HepG2 (cell line): Measurements from ENCODE around the gene TOMM6. TPM values are rescaled to one million over a fixed set of nuclear protein-coding genes. Genes with fewer than 3 reads are reported as not detected.

Experiments used
- BORCS8-MEF2B ChIP-seq: sonication (generic); formaldehyde crosslinking; IDR thresholded peaks from 2 replicates; pipeline ENCODE4 v1.8.0; 2022; ENCODE audit warnings: mild to moderate bottlenecking, missing genetic modification reagents
- BRD4 ChIP-seq: sonication (generic); formaldehyde crosslinking; IDR thresholded peaks from 2 replicates; pipeline ENCODE4 v1.4.0; 2020; ENCODE audit warnings: missing genetic modification reagents
- SATB2 ChIP-seq: sonication (generic); formaldehyde crosslinking; IDR thresholded peaks from 2 replicates; pipeline ENCODE4 v1.5.0; 2020; ENCODE audit warnings: missing genetic modification reagents
- STAG1 ChIP-seq: sonication (generic); formaldehyde crosslinking; IDR thresholded peaks from 2 replicates; pipeline ENCODE4 v1.4.0; 2020; ENCODE audit warnings: missing genetic modification reagents
- ZBTB21 ChIP-seq: sonication (generic); formaldehyde crosslinking; IDR thresholded peaks from 2 replicates; pipeline ENCODE4 v1.4.0; 2020; ENCODE audit warnings: missing genetic modification reagents
- ZNF280D ChIP-seq: sonication (generic); formaldehyde crosslinking; IDR thresholded peaks from 2 replicates; pipeline ENCODE4 v1.5.1; 2020; ENCODE audit warnings: mild to moderate bottlenecking, missing genetic modification reagents
- polyA plus RNA-seq, 8 experiments: library from polyadenylated mRNA; depleted of rRNA in 3 of 8; stranded (reverse) in 7 of 8; unstranded in 1 of 8; fragments of >200 nt; fragmentation: Illumina TruSeq in 4 of 8; extraction: Trizol in 4 of 8; gene quantifications; 2 replicates each; pipeline versions ENCODE4 v1.2.1 to v1.2.3, GENCODE V29; 2011 to 2016; ENCODE audit warnings: low read depth in 4 of 8, missing spikeins in 1 of 8, mixed read lengths in 1 of 8; ENCODE audit not compliant: insufficient read depth in 1 of 8
- total RNA-seq, 5 experiments: library from RNA; depleted of rRNA; stranded (reverse); fragments of >200 nt; fragmentation: Illumina TruSeq; extraction: Trizol; gene quantifications; 2 replicates each; pipeline ENCODE4 v1.2.3, GENCODE V29; 2016; ENCODE audit warnings: low read depth in 1 of 5
- TF ChIP-seq, protein P1 (sequence below): sonication (generic); formaldehyde crosslinking; IDR thresholded peaks from 2 replicates; pipeline ENCODE4 v1.5.0; 2020; ENCODE audit warnings: missing genetic modification reagents, mild to moderate bottlenecking, borderline replicate concordance
- TF ChIP-seq, protein P2 (sequence below): sonication (generic); formaldehyde crosslinking; IDR thresholded peaks from 2 replicates; pipeline ENCODE4 v1.5.1; 2020; ENCODE audit warnings: missing genetic modification reagents, mild to moderate bottlenecking, borderline replicate concordance
- TF ChIP-seq, protein P3 (sequence below): sonication (generic); IDR thresholded peaks from 2 replicates; pipeline ENCODE4 v1.6.1; 2016; ENCODE audit warnings: low read depth, borderline replicate concordance
- TF ChIP-seq, protein P4 (sequence below): sonication (generic); formaldehyde crosslinking; IDR thresholded peaks from 2 replicates; pipeline ENCODE4 v1.4.0; 2020; ENCODE audit warnings: missing genetic modification reagents
- TF ChIP-seq, protein P5 (sequence below): sonication (generic); formaldehyde crosslinking; IDR thresholded peaks from 2 replicates; pipeline ENCODE4 v1.4.0; 2020; ENCODE audit warnings: mild to moderate bottlenecking, missing genetic modification reagents
- TF ChIP-seq, protein P6 (sequence below): sonication (generic); formaldehyde crosslinking; IDR thresholded peaks from 2 replicates; pipeline ENCODE4 v1.4.0; 2020; ENCODE audit warnings: missing genetic modification reagents, borderline replicate concordance

The TOMM6 gene
- total and polyA plus RNA-seq, 2 of the 13 experiments (the other 11 are each of a cell fraction or from before 2014, with no cell fraction given): 320 to 321 TPM

DNA sequence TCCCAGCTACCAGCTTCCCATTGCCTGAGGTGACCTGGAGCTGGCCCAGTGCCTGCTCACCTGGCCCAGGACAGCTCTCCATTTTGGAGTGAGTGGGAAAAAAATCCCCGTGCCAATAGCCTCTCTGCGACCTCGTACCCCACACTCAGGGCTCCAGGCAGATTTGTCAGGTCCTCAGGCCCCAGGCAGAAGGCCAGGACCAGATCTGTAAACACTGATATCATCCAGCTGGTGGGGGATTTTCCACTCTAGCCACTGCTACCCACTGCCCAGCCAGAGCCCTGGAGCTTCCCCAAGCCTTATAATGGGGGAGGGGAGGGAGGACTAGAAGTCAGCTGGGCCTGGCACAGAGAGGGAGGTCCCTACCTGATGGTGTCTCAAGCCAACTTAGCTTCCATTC lies 39.0 kb upstream of the TOMM6 start (continued):
- TF ChIP-seq, protein P1, sequence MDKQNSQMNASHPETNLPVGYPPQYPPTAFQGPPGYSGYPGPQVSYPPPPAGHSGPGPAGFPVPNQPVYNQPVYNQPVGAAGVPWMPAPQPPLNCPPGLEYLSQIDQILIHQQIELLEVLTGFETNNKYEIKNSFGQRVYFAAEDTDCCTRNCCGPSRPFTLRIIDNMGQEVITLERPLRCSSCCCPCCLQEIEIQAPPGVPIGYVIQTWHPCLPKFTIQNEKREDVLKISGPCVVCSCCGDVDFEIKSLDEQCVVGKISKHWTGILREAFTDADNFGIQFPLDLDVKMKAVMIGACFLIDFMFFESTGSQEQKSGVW (CRISPR knock-in tag): no peak
- TF ChIP-seq, protein P2, sequence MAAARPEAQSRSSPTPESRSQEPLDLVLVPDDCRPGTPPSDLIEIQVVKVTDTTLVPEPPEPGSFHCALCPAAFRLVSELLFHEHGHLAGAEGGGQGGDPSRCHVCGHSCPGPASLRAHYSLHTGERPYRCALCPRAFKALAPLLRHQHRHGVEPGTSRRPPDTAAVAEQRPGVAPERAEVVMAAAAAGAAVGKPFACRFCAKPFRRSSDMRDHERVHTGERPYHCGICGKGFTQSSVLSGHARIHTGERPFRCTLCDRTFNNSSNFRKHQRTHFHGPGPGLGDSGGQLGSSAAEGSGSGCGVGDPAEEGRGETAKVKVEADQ (CRISPR knock-in tag): no peak
- TF ChIP-seq, protein P3, sequence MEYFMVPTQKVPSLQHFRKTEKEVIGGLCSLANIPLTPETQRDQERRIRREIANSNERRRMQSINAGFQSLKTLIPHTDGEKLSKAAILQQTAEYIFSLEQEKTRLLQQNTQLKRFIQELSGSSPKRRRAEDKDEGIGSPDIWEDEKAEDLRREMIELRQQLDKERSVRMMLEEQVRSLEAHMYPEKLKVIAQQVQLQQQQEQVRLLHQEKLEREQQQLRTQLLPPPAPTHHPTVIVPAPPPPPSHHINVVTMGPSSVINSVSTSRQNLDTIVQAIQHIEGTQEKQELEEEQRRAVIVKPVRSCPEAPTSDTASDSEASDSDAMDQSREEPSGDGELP: peak; percentile 84
- no peak for TF ChIP-seq ZBTB21
- TF ChIP-seq SATB2 (CRISPR knock-in tag): no peak
- TF ChIP-seq, protein P4, sequence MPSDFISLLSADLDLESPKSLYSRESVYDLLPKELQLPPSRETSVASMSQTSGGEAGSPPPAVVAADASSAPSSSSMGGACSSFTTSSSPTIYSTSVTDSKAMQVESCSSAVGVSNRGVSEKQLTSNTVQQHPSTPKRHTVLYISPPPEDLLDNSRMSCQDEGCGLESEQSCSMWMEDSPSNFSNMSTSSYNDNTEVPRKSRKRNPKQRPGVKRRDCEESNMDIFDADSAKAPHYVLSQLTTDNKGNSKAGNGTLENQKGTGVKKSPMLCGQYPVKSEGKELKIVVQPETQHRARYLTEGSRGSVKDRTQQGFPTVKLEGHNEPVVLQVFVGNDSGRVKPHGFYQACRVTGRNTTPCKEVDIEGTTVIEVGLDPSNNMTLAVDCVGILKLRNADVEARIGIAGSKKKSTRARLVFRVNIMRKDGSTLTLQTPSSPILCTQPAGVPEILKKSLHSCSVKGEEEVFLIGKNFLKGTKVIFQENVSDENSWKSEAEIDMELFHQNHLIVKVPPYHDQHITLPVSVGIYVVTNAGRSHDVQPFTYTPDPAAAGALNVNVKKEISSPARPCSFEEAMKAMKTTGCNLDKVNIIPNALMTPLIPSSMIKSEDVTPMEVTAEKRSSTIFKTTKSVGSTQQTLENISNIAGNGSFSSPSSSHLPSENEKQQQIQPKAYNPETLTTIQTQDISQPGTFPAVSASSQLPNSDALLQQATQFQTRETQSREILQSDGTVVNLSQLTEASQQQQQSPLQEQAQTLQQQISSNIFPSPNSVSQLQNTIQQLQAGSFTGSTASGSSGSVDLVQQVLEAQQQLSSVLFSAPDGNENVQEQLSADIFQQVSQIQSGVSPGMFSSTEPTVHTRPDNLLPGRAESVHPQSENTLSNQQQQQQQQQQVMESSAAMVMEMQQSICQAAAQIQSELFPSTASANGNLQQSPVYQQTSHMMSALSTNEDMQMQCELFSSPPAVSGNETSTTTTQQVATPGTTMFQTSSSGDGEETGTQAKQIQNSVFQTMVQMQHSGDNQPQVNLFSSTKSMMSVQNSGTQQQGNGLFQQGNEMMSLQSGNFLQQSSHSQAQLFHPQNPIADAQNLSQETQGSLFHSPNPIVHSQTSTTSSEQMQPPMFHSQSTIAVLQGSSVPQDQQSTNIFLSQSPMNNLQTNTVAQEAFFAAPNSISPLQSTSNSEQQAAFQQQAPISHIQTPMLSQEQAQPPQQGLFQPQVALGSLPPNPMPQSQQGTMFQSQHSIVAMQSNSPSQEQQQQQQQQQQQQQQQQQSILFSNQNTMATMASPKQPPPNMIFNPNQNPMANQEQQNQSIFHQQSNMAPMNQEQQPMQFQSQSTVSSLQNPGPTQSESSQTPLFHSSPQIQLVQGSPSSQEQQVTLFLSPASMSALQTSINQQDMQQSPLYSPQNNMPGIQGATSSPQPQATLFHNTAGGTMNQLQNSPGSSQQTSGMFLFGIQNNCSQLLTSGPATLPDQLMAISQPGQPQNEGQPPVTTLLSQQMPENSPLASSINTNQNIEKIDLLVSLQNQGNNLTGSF (CRISPR knock-in tag): 0 out of 2 replicates have a peak, but pooled peaks have one; percentile 35
- TF ChIP-seq, protein P5, sequence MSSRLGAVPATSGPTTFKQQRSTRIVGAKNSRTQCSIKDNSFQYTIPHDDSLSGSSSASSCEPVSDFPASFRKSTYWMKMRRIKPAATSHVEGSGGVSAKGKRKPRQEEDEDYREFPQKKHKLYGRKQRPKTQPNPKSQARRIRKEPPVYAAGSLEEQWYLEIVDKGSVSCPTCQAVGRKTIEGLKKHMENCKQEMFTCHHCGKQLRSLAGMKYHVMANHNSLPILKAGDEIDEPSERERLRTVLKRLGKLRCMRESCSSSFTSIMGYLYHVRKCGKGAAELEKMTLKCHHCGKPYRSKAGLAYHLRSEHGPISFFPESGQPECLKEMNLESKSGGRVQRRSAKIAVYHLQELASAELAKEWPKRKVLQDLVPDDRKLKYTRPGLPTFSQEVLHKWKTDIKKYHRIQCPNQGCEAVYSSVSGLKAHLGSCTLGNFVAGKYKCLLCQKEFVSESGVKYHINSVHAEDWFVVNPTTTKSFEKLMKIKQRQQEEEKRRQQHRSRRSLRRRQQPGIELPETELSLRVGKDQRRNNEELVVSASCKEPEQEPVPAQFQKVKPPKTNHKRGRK (CRISPR knock-in tag): no peak
- no peak for TF ChIP-seq STAG1 (CRISPR knock-in tag)
- no peak for TF ChIP-seq ZNF280D
- TF ChIP-seq, protein P6, sequence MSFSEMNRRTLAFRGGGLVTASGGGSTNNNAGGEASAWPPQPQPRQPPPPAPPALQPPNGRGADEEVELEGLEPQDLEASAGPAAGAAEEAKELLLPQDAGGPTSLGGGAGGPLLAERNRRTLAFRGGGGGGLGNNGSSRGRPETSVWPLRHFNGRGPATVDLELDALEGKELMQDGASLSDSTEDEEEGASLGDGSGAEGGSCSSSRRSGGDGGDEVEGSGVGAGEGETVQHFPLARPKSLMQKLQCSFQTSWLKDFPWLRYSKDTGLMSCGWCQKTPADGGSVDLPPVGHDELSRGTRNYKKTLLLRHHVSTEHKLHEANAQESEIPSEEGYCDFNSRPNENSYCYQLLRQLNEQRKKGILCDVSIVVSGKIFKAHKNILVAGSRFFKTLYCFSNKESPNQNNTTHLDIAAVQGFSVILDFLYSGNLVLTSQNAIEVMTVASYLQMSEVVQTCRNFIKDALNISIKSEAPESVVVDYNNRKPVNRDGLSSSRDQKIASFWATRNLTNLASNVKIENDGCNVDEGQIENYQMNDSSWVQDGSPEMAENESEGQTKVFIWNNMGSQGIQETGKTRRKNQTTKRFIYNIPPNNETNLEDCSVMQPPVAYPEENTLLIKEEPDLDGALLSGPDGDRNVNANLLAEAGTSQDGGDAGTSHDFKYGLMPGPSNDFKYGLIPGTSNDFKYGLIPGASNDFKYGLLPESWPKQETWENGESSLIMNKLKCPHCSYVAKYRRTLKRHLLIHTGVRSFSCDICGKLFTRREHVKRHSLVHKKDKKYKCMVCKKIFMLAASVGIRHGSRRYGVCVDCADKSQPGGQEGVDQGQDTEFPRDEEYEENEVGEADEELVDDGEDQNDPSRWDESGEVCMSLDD (CRISPR knock-in tag): no peak
- no peak for TF ChIP-seq BORCS8-MEF2B (CRISPR knock-in tag)
- peak; percentile 70; the same call in 1 of the 2 replicates for TF ChIP-seq BRD4 (CRISPR knock-in tag)
